ENCODE data around the gene TTC33.

Gene TTC33

GRCh38 chr5:40486437-40487275 lies 269.1 kb downstream of the TTC33 start:
- Histone ChIP-seq H3K9me3 (ENCODE audit: insufficient read depth, low read length) (no peaks in the 10 kb centered on the region), H2AFZ (ENCODE audit: low read depth, low read length, severe bottlenecking) (no peak overlapping the region), H3K79me2 (ENCODE audit: insufficient read depth, low read length) (no peaks in the 10 kb centered on the region), H3K27me3 (ENCODE audit: low read length) (no peaks in the 10 kb centered on the region), H3F3A (ENCODE audit: insufficient read depth) (no peaks in the 10 kb centered on the region), H3K9me2 (replicated peaks; ENCODE audit: insufficient read depth, low read length) (no peaks in the 10 kb centered on the region), H3K27ac (ENCODE audit: low read depth, low read length) (peak overlapping the region; percentile 59), H3K4me2 (ENCODE audit: low read depth, low read length, poor library complexity, severe bottlenecking) (peak overlapping the region; percentile 38), H4K20me1 (ENCODE audit: low read depth, low read length) (no peaks in the 10 kb centered on the region), H3K36me3 (ENCODE audit: low read length) (no peaks in the 10 kb centered on the region), H3K4me3 (ENCODE audit: insufficient read depth, low read length, poor library complexity, severe bottlenecking) (no peak overlapping the region), H3K9ac (ENCODE audit: low read length) (no peak overlapping the region)
- TF ChIP-seq CTCF (IDR thresholded peaks at IDR 0.05; ENCODE audit: insufficient read depth, low read length, poor library complexity, severe bottlenecking) (no peak), EZH2phosphoT487 (conservative IDR thresholded peaks at IDR 0.05; ENCODE audit: low read length) (no peak)

GRCh38 chr5:40485021-40485998 lies 270.5 kb downstream of the TTC33 start:
- no peaks in the 10 kb centered on the region for H3K9me3 ChIP-seq (ENCODE audit: insufficient read depth, low read length)
- TF ChIP-seq CTCF (IDR thresholded peaks at IDR 0.05; ENCODE audit: insufficient read depth, low read length, poor library complexity, severe bottlenecking) (no peak), EZH2phosphoT487 (conservative IDR thresholded peaks at IDR 0.05; ENCODE audit: low read length) (no peak)
- H3K4me2 ChIP-seq (ENCODE audit: low read depth, low read length, poor library complexity, severe bottlenecking), result peak overlapping the region; percentile 38
- no peaks in the 10 kb centered on the region for H3K36me3 ChIP-seq (ENCODE audit: low read length)
- no peaks in the 10 kb centered on the region for H3K9me2 ChIP-seq (replicated peaks; ENCODE audit: insufficient read depth, low read length)
- no peaks in the 10 kb centered on the region for H4K20me1 ChIP-seq (ENCODE audit: low read depth, low read length)
- H3F3A ChIP-seq (ENCODE audit: insufficient read depth), result no peaks in the 10 kb centered on the region
- no peaks in the 10 kb centered on the region for H3K79me2 ChIP-seq (ENCODE audit: insufficient read depth, low read length)
- no peak overlapping the region for H3K27ac ChIP-seq (ENCODE audit: low read depth, low read length)
- no peak overlapping the region for H3K9ac ChIP-seq (ENCODE audit: low read length)
- H3K4me3 ChIP-seq (ENCODE audit: insufficient read depth, low read length, poor library complexity, severe bottlenecking), result no peak overlapping the region
- no peaks in the 10 kb centered on the region for H3K27me3 ChIP-seq (ENCODE audit: low read length)
- H2AFZ ChIP-seq (ENCODE audit: low read depth, low read length, severe bottlenecking), result no peak overlapping the region

GRCh38 chr5:40484495-40484894 lies 271.3 kb downstream of the TTC33 start:
- no peak for TF ChIP-seq EZH2phosphoT487 (conservative IDR thresholded peaks at IDR 0.05; ENCODE audit: low read length)
- TF ChIP-seq CTCF (IDR thresholded peaks at IDR 0.05; ENCODE audit: insufficient read depth, low read length, poor library complexity, severe bottlenecking), result no peak
- H3K27ac ChIP-seq (ENCODE audit: low read depth, low read length), result no peak overlapping the region

More at GRCh38 chr5:40484495-40484894, 271.3 kb downstream of the TTC33 start:
- H3K4me2 ChIP-seq (ENCODE audit: low read depth, low read length, poor library complexity, severe bottlenecking), result no peak overlapping the region
- H3K27me3 ChIP-seq (ENCODE audit: low read length), result no peaks in the 10 kb centered on the region
- no peaks in the 10 kb centered on the region for H3K79me2 ChIP-seq (ENCODE audit: insufficient read depth, low read length)
- H4K20me1 ChIP-seq (ENCODE audit: low read depth, low read length), result no peaks in the 10 kb centered on the region
- no peaks in the 10 kb centered on the region for H3F3A ChIP-seq (ENCODE audit: insufficient read depth)
- H3K9me2 ChIP-seq (replicated peaks; ENCODE audit: insufficient read depth, low read length), result no peaks in the 10 kb centered on the region
- H3K36me3 ChIP-seq (ENCODE audit: low read length), result no peaks in the 10 kb centered on the region
- no peak overlapping the region for H3K9ac ChIP-seq (ENCODE audit: low read length)
- no peak overlapping the region for H3K4me3 ChIP-seq (ENCODE audit: insufficient read depth, low read length, poor library complexity, severe bottlenecking)
- no peaks in the 10 kb centered on the region for H3K9me3 ChIP-seq (ENCODE audit: insufficient read depth, low read length)
- no peak overlapping the region for H2AFZ ChIP-seq (ENCODE audit: low read depth, low read length, severe bottlenecking)

All from SU-DHL-6 (cell line).